ENCODE results near the gene CFD.
"Not testable (repeated sequence)": the region's sequence is repeated elsewhere in the genome, so short reads cannot be mapped to it uniquely, and the experiment has no call there.

Gene CFD

GRCh38 chr19:888581-889385 is 29.3 kb downstream of the CFD start:
- DNase-seq (ENCODE audit: low read depth in 2 of 2) = peak in 1 of 2 donors; percentile 46

DNA sequence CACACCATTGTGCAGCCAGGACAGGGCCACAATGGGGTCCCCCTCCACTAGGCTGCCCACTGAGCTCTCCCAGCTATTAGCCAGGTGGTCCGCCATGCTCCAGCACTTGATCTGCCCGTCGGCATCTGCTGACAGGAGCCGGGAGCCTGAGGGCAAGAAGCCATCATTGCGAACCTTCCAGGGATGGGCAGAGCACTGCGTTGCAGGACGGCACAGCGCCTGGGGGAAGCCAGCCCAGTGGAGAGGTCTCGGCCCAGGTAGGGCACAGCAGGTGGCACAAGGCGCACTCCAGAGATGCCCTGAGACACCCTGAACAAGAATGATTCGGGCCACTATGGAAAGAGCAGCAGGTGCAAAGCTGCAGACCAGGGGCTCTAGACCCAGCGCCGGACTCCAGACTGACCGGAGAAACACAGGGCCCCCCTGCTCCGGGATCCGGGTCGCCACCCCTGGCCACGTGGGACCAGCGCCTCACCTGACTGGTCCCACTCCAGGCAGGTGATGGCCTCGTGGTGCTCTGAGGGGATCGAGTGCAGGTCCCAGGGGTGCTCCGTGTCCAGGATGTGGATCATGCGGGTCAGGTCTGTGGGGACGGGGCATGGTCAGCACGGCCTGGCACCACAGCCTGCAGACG is 30.3 kb downstream of the CFD start:
- DNase-seq (ENCODE audit: low read depth in 2 of 2) = no peak

GRCh38 chr19:890831-891230 is 31.4 kb downstream of the CFD start:
- DNase-seq (ENCODE audit: low read depth in 2 of 2) = no peak

DNA sequence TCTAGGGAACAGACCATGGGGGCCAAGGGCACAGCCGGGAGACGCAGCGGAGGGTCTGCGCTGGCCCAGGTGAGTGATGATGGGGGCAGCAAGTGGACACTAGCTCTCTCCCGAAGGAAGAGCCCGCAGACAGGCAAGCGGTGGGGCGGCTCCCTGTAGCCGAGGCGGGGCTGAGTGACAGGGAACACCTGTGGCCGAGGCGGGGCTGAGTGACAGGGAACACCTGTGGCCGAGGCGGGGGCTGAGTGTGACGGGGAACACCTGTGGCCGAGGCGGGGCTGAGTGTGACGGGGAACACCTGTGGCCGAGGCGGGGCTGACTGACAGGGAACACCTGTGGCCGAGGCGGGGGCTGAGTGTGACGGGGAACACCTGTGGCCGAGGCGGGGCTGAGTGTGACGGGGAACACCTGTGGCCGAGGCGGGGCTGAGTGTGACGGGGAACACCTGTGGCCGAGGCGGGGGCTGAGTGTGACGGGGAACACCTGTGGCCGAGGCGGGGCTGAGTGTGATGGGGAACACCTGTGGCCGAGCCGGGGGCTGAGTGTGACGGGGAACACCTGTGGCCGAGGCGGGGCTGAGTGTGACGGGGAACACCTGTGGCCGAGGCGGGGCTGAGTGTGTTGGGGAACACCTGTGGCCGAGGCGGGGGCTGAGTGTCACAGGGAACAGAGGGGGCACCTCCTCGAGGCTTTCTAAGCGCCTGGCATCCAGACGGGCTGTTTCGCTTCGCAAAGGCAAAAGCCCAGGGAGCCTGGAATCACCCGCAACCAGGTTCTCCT is 32.1 kb downstream of the CFD start:
- DNase-seq (ENCODE audit: low read depth in 2 of 2) = not testable (repeated sequence)

DNA sequence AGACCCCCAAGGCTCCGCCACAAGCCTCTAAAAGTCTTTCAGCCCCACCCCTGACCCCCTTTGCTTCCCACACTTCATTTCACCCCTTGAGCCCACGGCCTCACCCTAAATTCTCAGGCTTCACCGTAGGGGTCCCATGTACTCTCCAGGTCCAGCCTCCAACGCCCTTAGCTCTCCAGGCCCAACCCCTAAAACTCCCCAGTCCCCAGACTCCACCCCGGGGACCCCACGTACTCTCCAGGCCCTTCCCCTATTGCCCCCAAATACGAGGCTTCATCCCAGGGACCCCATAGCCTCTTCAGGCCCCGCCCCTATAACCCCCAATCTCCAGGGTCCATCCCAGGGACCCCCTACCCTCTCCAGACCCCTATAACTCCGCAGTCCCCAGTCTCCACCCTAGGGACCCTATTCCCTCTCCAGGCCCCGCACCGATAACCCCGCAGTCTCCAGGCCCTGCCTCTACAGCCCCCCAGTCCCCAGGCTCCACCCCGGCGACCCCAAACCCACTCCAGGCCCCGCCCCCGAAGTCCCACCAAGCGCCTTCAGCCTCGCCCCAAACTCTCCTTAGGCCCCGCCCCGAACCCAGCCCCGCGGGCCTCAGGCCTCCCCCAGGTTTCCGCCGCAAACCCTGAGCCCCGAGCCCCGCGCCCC is 32.9 kb downstream of the CFD start:
- no peak for DNase-seq (ENCODE audit: low read depth in 2 of 2)

- peak; percentile 75 to 84 for DNase-seq (ENCODE audit: low read depth in 2 of 2)
Measured at GRCh38 chr19:892894-893689, 33.6 kb downstream of the CFD start, which contains the start of the genes MED16 and RNU6-9. Gene MED16, minus strand, starts transcription at chr19:893187. Its CDS starts 2,056 bp downstream, at chr19:891131. Gene RNU6-9, plus strand, starts transcription at chr19:893484.

GRCh38 chr19:896434-896833 is 37.0 kb downstream of the CFD start:
- DNase-seq (ENCODE audit: low read depth in 2 of 2) = no peak

- no peak for DNase-seq (ENCODE audit: low read depth in 2 of 2)
Measured at GRCh38 chr19:896999-897398, 37.5 kb downstream of the CFD start.

DNA sequence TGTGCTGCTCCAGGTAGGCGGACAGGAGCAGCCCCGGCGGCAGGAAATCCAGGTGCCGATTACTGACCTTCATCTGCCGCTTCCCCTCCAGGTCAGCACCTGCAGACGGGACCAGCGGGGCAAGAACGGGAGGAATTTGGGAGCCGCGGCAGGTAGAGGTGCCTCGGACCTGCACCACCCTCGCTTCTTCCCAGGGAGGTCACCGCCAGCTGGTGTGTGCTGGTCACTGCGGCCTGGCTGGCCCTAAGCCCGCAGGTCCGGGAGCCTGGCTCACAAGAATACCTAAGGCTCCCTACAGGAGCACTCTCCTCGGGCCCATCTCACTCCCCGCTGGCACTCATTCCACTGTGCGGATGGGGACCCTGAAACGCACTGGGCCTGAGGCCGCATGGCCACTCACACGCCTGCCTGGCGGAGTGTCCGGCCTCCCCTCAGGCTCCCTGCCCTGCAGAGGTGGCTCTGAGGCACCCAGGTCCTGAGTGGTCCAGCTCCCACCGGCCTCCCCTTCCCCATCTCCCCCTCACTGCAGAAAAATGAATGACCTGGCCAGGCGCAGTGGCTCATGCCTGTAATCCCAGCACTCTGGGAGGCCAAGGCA is 38.1 kb downstream of the CFD start:
- no peak for DNase-seq (ENCODE audit: low read depth in 2 of 2)

DNA sequence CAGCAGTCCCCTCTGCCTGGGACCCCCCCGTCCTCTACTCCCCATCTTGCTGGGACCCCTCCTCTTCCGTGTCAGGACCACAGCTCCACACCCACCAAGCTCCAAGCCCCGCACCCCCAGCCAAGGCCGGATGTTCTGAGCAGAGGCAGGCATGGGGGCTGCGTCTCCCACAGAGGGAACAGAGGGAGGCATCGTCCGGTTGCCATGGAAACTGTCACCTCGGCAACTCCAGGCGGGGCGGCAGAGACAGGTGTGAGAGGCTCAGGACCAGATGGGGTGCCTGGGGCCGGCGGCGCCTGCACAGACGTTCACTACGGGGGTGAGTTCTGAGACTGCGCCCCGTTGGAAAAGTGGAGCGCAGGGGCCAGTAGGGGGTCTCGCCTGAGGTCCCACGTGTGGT is 39.2 kb downstream of the CFD start:
- no peak for DNase-seq (ENCODE audit: low read depth in 2 of 2)

DNA sequence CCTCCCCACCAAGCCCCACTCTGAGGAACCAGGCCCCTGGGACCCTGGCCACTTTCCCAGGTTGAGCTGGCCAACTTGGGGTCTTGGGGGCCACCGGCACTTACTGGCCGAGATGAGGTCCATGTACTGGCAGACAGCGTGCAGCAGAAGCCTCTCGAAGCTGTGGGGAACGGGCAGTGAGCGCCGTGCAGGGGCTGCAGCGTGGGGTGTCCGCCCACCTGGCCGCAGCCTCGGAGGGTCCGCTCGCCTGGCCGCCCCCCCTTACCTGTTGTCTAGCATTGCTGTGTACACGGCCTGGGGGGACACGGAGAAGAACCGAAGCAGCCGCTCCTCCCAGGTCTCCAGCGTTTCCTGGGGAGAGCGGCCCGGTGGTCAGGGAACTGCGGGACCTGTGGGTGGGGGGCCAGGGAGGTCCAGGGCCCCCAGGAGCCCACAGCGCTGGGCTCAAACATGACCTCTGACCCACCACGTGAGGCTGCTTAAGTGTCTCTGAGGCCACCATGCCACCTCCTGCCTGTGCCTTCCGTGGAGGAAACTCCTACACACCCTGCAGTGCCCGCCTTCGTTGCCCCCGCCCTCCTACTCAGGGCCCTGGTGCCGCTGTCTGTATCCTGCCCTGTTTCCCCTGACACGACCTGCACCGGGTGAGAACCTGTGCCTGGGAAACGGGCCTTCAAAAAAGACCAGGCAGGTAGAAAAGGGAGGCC is 40.0 kb downstream of the CFD start:
- DNase-seq (ENCODE audit: low read depth in 2 of 2) = no peak

DNA sequence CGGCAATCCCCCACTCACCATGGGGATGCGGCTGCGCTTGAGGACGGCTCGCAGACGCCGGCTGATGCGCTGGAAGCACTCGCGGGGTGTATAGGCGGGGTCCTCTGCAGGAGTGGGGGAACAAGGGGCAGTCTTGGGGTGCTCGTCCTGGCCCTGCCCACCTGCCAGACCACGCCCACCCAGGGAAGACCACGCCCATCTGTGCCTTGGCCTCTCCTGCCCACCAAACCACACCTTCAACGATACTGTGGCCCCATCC is 40.5 kb downstream of the CFD start:
- DNase-seq (ENCODE audit: low read depth in 2 of 2) = no peak

- no peak for DNase-seq (ENCODE audit: low read depth in 2 of 2)
Measured at GRCh38 chr19:900302-901111, 41.0 kb downstream of the CFD start.

- DNase-seq (ENCODE audit: low read depth in 2 of 2) = no peak
Measured at GRCh38 chr19:901216-902092, 42.0 kb downstream of the CFD start.

DNA sequence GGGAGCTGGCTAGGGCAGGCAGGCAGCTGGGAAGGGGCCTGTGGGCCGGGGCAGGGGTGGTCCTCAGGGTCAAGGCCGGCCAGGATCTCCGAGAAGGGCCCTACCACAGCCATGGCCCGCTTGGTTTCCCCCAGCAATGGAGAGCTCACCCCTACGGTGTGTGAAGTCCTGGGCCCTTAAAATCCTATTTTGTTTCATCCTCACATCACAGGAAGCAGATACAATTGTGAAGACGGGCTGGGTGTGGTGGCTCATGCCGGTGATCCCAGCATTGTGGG is 42.6 kb downstream of the CFD start:
- no peak for DNase-seq (ENCODE audit: low read depth in 2 of 2)

DNA sequence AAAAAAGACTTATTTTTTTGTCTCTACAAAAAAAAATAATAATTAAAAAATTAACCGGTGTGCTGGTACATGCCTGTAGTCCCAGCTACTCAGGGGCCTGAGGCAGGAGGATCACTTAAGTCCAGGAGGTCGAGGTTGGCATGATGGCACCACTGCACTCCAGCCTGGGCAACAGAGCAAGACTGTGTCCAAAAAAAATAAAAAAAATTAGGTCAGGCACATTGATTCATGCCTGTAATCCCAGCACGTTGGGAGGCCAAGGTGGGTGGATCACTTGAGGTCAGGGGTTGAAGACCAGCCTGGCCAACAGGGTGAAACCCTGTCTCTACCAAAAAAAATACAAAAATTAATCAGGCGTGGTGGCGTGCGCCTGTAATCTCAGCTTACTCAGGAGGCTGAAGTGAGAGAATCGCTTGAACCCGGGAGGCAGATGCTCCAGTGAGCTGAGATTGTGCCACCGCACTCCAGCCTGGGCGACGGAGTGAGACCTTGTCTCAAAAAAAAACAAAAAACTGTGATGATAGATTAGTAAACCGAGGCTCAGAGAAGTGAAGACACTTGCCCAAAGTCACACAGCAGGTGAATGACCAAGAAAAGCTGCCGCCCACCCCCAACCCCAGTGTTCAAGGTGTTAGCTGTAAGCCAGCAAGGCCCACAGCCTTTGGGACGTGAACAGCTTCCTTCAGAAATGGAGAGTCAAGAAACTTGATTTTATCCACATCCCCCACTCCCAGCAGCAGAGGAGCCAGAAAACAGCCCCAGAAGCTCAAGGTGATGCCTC is 43.2 kb downstream of the CFD start:
- DNase-seq (ENCODE audit: low read depth in 2 of 2) = no peak

GRCh38 chr19:903266-903797 is 43.9 kb downstream of the CFD start:
- DNase-seq (ENCODE audit: low read depth in 2 of 2) = no peak

DNA sequence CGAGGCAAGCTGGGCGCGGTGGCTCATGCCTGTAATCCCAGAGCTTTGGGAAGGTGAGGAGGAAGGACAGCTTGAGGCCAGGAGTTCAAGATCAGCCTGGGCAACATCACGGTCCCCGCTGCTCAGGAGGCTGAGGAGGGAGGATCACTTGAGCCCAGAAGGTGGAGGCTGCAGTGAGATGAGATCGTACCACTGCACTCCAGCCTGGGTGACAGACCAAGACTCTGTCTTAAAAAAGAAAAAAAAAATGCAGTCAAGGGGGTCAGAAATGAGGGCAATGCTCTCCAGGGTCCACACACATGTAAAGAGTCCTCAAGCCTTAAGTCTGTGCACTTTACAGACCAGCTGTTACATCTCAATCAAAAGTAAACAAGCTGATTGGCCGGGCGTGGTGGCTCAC is 45.1 kb downstream of the CFD start:
- no peak for DNase-seq (ENCODE audit: low read depth in 2 of 2)
